ENCODE results near the gene ARHGEF11. TPM values are rescaled to one million over a fixed set of nuclear protein-coding genes. Genes with fewer than 3 reads are reported as not detected.

The ARHGEF11 gene
- total and polyA plus RNA-seq, 2 of the 4 experiments (the other 2 are of a cell fraction) = 16.8 to 17.2 TPM

GRCh38 chr1:156923670-156924477 lies 121.7 kb downstream of the ARHGEF11 start:
- H3K4me2 ChIP-seq (ENCODE audit: low read depth, low read length) = no peak overlapping the region; the same call in 1 of the 2 replicates
- TF ChIP-seq MAFK (IDR thresholded peaks at IDR 0.05; ENCODE audit: low read depth, low read length) (no peak), MXI1 (IDR thresholded peaks at IDR 0.05; ENCODE audit: borderline replicate concordance, low read depth, low read length) (no peak), RFX5 (IDR thresholded peaks at IDR 0.05; ENCODE audit: low read depth, low read length) (no peak), SMC3 (IDR thresholded peaks at IDR 0.05; ENCODE audit: low read depth, low read length) (no peak), CEBPB (IDR thresholded peaks at IDR 0.05; ENCODE audit: low read depth, low read length) (no peak), RAD21 (IDR thresholded peaks at IDR 0.05; ENCODE audit: low read length) (no peak), USF2 (IDR thresholded peaks at IDR 0.05; ENCODE audit: low read depth, low read length) (no peak), RCOR1 (IDR thresholded peaks at IDR 0.05; ENCODE audit: insufficient replicate concordance, low read length) (no peak), POLR2A (IDR thresholded peaks at IDR 0.05; ENCODE audit: low read depth, low read length) (no peak), CHD1 (IDR thresholded peaks at IDR 0.05; ENCODE audit: low read depth, low read length) (no peak), MAZ (IDR thresholded peaks at IDR 0.05; ENCODE audit: borderline replicate concordance, low read depth, low read length) (no peak), ELK1 (IDR thresholded peaks at IDR 0.05; ENCODE audit: borderline replicate concordance, low read depth, low read length) (no peak), NFE2L2 (IDR thresholded peaks at IDR 0.05; ENCODE audit: low read depth, low read length) (no peak), CTCF (conservative IDR thresholded peaks at IDR 0.05; ENCODE audit: low read depth, low read length) (no peak)

More at GRCh38 chr1:156923670-156924477, 121.7 kb downstream of the ARHGEF11 start:
- intact Hi-C loops (cut with micrococcal nuclease) = loop anchor here (5.0 to 10.0 kb wide), 2 partner anchors 127 to 199 kb away; partner anchors contain the start of genes ISG20L2 and METTL25B
- Histone ChIP-seq H2BK15ac (ENCODE audit: low read depth, low read length) (no peak overlapping the region), H3K36me3 (ENCODE audit: control insufficient read depth, insufficient read depth, low read length) (no peaks in the 10 kb centered on the region), H3K27me3 (ENCODE audit: control insufficient read depth, insufficient read depth, low read length) (peaks cover 51% of the 10 kb centered on the region), H2BK20ac (ENCODE audit: low read depth, low read length) (no peak overlapping the region), H3K9me3 (ENCODE audit: control insufficient read depth, insufficient read depth, low read length) (no peaks in the 10 kb centered on the region), H2AK5ac (ENCODE audit: low read depth, low read length) (no peak overlapping the region), H3K14ac (replicated peaks; ENCODE audit: low read depth, low read length) (no peak overlapping the region), H3K9ac (ENCODE audit: low read depth, low read length) (no peak overlapping the region), H2BK120ac (ENCODE audit: low read depth, low read length) (no peak overlapping the region), H3K4me3 (ENCODE audit: insufficient read depth, low read depth, low read length) (no peak overlapping the region), H3K4ac (ENCODE audit: low read depth, low read length) (no peak overlapping the region), H3K23ac (ENCODE audit: low read depth, low read length) (0 out of 2 replicates have a peak overlapping the region, but pooled peaks have one; percentile 11), H4K5ac (ENCODE audit: low read depth, low read length) (no peak overlapping the region), H3K18ac (ENCODE audit: low read depth, low read length) (no peak overlapping the region), H3K27ac (ENCODE audit: insufficient read depth, low read length) (no peak overlapping the region), H3K79me1 (ENCODE audit: low read depth in 1 of 2, low read length in 2 of 2) (no peaks in the 10 kb centered on the region), H4K20me1 (ENCODE audit: insufficient read depth, low read length) (no peaks in the 10 kb centered on the region; the same call in 1 of the 2 replicates), H2BK5ac (ENCODE audit: low read depth, low read length, poor library complexity, severe bottlenecking) (no peak overlapping the region), H3K4me1 (ENCODE audit: control insufficient read depth, insufficient read depth, low read length) (peaks cover 2% of the 10 kb centered on the region), H3K9me1 (ENCODE audit: insufficient read depth, low read length) (no peaks in the 10 kb centered on the region; the same call in 1 of the 2 replicates), H2AK9ac (replicated peaks; ENCODE audit: low read depth, low read length, poor library complexity) (peak overlapping the region; percentile 30), H4K91ac (ENCODE audit: insufficient read depth, low read depth, low read length) (no peak overlapping the region), H2AFZ (replicated peaks; ENCODE audit: low read length, poor library complexity) (peak overlapping the region; percentile 28), H4K8ac (ENCODE audit: low read depth in 2 of 2, low read length in 2 of 2) (no peak overlapping the region), H3K56ac (ENCODE audit: extremely low read depth, insufficient read depth, low read length) (no peak overlapping the region)
- CTCF ChIA-PET = interaction anchor here (0.6 to 1.2 kb wide), 3 partner anchors 32 to 125 kb away, joined by 3 to 4 read pairs (median 3); no protein-coding TSS in a partner anchor
- DNase-seq = no peak
- WGBS, 2 experiments (ENCODE audit: extremely low coverage in 2 of 2, insufficient read length in 1 of 2) = 8% methylated on average over 24 of the region's 64 CpGs; no CpG with 5 or more reads in 1 of the 2 experiments
- dilution Hi-C loops (cut with HindIII; ENCODE audit: low sequenced_read_pairs, unreplicated experiment) = no loop called here
- no peak for ATAC-seq (ENCODE audit: low read depth)
- in situ Hi-C loops (cut with MboI; ENCODE audit: low sequenced_read_pairs) = no loop called here
- BruUV-seq (replicated peaks) = no TSS peak
- POLR2A ChIA-PET (ENCODE audit: unreplicated experiment) = no interaction called here

Data from IMR-90 (cell line).